Right cardiac atrium (tissue), 5 donors: ENCODE results near the gene NIPBL. TPM values are rescaled to one million over a fixed set of nuclear protein-coding genes. Genes with fewer than 3 reads are reported as not detected.

Source experiments
- ATAC-seq, 2 donors: fragments of 200-7000 bp; cut with Tn5 transposase; one replicate each; pipeline versions ENCODE4 v1.8.0 to v1.9.1; 2020; ENCODE audit warnings: moderate library complexity in 2 of 2, mild to moderate bottlenecking in 1 of 2
- DNase-seq, 3 donors: peaks; one replicate each; pipeline ENCODE4 v3.0.0-alpha.2; 2020
- H3K27ac ChIP-seq: one replicate; pipeline ENCODE4 v1.5.1; 2013; ENCODE audit warnings: mild to moderate bottlenecking, low read length, control low read depth, moderate library complexity
- H3K27me3 ChIP-seq: one replicate; pipeline ENCODE4 v1.6.1; 2013; ENCODE audit not compliant: control insufficient read depth, insufficient read depth
- H3K4me1 ChIP-seq: one replicate; pipeline ENCODE4 v1.6.1; 2013; ENCODE audit warnings: low read length; ENCODE audit not compliant: control insufficient read depth, insufficient read depth
- H3K4me3 ChIP-seq: one replicate; pipeline ENCODE4 v1.5.1; 2013; ENCODE audit warnings: low read length, control low read depth
- H3K9me3 ChIP-seq: one replicate; pipeline ENCODE4 v1.6.1; 2013; ENCODE audit warnings: low read length; ENCODE audit not compliant: control insufficient read depth
- WGBS: extraction: QIAGEN DNeasy Blood & Tissue Kit; methylation state at CpG from one replicate; pipeline ENCODE4 v1.1.7; 2013; 5-methylcytosine and 5-hydroxymethylcytosine counted together
- intact Hi-C, 4 donors: fragments of 100-400 bp; cut with DNase I; formaldehyde crosslinking; loops; one replicate each; pipeline versions ENCODE4 v1.11.0 to v1.14.0; 2022 to 2023
- polyA plus RNA-seq: library from polyadenylated mRNA; stranded (reverse); fragments of 200-250 nt; gene quantifications from one replicate; pipeline ENCODE4 v1.2.3, GENCODE V29; 2013
- total RNA-seq, 4 donors: library from RNA; stranded (reverse); fragmentation: NEBNext Ultra II Directional; extraction: Animal tissue kit (Norgen Biotek cat#: 25700); gene quantifications; one replicate each; pipeline ENCODE4 v1.2.1, GENCODE V29; 2021
- donor health status: healthy with polysubstance abuse.
- donor health status: DM: no; HTN: yes; CAD: no.
- donor health status: DM: no; HTN: no; CAD: no.
- donor health status: DM: no; HTN: yes; CAD: no; lungs with severe emphysema.
- donor health status: DM: yes; HTN: yes; CAD: no.

Gene NIPBL
- total and polyA plus RNA-seq, 5 donors, result 15.0 to 49.5 (median 47.4) TPM

DNA sequence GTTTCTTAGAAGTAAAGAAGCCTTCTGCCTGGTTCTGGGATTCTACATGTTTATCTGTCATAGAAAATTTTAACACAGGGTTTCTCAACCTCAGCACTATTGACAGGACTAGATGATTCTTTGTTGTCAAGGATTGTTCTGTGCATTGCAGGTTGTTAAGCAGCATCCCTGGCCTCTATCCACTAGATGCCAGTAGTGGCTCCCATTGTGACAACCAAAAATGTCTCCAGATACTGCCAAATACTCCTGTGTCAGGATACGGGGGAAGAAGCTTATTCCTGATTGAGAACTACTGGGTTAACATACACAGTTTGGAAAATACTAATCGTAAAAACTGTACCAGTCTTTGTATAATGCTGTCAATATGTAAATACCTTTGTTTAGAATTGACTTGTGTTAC lies 167.1 kb downstream of the NIPBL start:
- Histone ChIP-seq H3K4me3 (no peak overlapping the region), H3K9me3 (no peaks in the 10 kb centered on the region), H3K27me3 (no peaks in the 10 kb centered on the region), H3K4me1 (no peaks in the 10 kb centered on the region), H3K27ac (no peak overlapping the region)
- WGBS, result 76% methylated on average over 2 of the region's 2 CpGs
- ATAC-seq (no peak), DNase-seq (no peak)
- intact Hi-C loops, result no loop called here

DNA sequence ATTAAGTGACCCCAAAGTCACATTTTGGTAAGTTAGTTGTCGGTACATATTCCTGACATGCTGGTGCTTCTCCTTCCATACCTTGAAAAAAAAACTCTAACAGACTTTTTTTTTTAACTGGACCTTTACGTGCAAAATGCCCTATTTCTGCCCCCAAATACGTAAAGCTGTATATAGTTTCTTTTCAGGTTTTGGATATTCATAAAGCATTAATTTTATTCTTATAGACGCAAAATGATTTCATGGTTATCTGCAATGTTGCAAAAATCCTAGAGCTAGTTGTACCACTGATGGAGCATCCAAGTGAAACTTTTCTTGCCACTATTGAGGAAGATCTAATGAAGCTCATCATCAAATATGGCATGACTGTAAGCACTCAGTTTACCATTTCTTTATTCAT lies 167.6 kb downstream of the NIPBL start:
- DNase-seq (no peak), ATAC-seq (no peak)
- Histone ChIP-seq H3K27me3 (no peaks in the 10 kb centered on the region), H3K4me3 (no peak overlapping the region), H3K9me3 (no peaks in the 10 kb centered on the region), H3K4me1 (no peaks in the 10 kb centered on the region), H3K27ac (no peak overlapping the region)
- intact Hi-C loops, result no loop called here
- WGBS, result 96% methylated on average over 4 of the region's 4 CpGs

DNA sequence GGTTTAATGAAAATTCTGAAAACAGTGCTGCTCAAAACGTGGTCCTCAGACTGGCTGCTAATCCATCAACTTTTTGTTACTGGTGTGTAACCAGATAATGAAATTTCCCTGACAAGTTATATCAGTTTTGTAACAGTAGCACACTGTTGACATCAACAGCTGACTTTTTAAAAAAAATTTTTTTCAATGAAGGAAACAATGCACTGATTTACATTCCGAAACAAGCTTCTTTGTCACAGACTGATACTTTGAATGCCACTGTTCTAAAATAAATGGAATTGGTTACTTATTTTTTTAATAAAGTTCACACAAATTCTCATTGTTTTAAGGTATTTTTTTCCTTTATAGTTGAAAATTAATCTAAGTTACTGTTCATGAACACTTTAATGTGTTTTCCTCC lies 169.1 kb downstream of the NIPBL start:
- H3K4me3 ChIP-seq, result no peak overlapping the region
- no peak for DNase-seq
- WGBS, result 82% methylated on average over 2 of the region's 2 CpGs

DNA sequence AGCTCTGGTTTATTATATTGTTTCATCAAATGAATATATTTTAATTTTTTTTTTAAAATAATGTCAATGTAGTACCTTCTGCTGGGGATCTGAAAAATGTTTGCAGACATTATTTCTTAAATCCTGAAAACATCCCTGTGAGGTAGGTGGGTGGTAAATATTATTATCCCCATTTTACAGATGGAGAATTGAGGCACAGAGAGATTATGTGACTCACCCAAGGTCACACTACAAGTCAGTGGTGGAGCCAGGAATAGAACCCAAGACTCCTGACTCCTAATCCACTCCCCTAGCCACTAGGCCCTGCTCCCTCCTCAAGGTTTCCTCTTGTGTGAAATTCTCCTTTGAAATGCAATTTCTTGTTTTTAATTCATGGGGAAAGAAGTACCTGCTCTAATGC lies 171.4 kb downstream of the NIPBL start:
- H3K4me3 ChIP-seq, result no peak overlapping the region
- H3K27ac ChIP-seq, result no peak overlapping the region
- no peak for DNase-seq
- H3K4me1 ChIP-seq, result no peaks in the 10 kb centered on the region
- H3K9me3 ChIP-seq, result no peaks in the 10 kb centered on the region
- intact Hi-C loops, result no loop called here
- no peak for ATAC-seq
- H3K27me3 ChIP-seq, result no peaks in the 10 kb centered on the region

More for the DNA sequence above, 169.1 kb downstream of the NIPBL start:
- no peak overlapping the region for H3K27ac ChIP-seq
- intact Hi-C loops, result no loop called here
- ATAC-seq, result no peak
- H3K4me1 ChIP-seq, result no peaks in the 10 kb centered on the region
- no peaks in the 10 kb centered on the region for H3K27me3 ChIP-seq
- H3K9me3 ChIP-seq, result no peaks in the 10 kb centered on the region

DNA sequence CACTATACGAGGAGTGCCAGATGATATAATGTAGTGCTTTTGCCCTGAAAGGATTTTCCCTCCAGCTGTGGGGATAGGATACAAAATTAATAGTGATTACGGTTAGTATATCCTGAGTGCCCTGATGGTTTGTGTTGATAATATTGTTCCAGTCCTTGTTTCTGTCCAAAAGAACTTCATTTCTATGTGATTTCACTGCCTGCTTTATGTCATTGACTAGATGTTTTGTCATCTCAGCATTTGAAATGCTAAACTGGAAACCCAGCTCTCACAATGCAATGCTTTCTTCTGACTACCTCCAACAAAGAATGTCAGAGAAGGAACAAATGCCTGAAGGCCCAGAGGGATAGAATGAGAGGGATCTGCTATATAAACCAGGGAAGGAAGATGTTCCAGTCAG lies 177.8 kb downstream of the NIPBL start:
- Histone ChIP-seq H3K27me3 (no peaks in the 10 kb centered on the region), H3K9me3 (no peaks in the 10 kb centered on the region), H3K4me3 (no peak overlapping the region), H3K4me1 (no peaks in the 10 kb centered on the region), H3K27ac (no peak overlapping the region)
- intact Hi-C loops, result no loop called here
- no peak for DNase-seq
- ATAC-seq, result no peak
- 86% methylated on average over 2 of the region's 2 CpGs for WGBS

DNA sequence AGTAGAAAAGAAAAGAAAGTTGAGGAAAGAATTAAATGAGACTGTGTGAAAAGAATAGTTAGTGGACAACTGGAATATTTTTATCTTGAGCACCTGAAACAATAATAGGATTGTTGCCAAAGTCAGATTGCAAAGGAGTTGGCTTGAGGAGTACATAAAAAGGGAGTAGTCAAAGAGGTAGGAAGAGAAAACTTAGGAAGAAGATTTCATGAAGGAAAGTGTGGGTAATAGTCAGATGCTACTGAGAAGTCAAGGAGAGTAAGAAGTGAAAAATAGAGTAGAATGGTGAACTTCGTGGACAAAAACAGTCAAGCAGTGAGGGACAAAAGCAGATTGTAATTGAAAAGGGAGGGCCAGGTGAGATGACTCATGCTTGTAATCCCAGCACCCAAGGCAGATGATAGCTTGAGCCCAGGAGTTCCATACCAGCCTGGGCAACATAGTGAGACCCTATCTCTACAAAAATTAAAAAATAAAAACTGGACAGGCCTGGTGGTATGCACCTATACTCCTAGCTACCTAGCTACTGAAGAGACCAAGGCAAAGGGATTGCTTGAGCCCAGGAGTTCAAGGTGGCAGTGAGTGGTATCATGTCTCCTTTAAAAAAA lies 178.9 kb downstream of the NIPBL start:
- no peaks in the 10 kb centered on the region for H3K9me3 ChIP-seq

DNA sequence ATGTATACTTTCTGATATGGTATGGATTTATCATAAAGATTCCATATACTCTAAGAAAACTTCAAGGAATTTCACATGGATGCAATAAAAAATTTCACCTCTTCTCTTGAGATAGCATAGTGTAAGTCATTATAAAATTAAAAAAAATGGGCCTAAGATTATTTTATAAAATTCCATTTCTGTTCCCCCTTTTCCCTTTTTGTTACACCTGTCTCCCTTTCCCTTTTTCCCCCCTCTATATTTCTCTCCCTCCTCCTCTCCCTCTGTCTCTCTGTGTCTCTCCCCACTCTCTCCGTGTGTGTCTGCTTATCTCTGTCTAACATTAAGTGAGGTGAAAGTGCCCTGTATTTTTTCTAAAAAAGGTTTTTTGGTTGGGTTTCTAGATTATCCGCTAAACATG lies 180.2 kb downstream of the NIPBL start:
- no peak for DNase-seq
- Histone ChIP-seq H3K27me3 (no peaks in the 10 kb centered on the region), H3K4me1 (no peaks in the 10 kb centered on the region), H3K27ac (no peak overlapping the region), H3K4me3 (no peak overlapping the region), H3K9me3 (no peaks in the 10 kb centered on the region)
- intact Hi-C loops, result no loop called here
- no peak for ATAC-seq
- 81% methylated on average over 2 of the region's 2 CpGs for whole genome bisulfite sequencing

More for the DNA sequence above, 178.9 kb downstream of the NIPBL start:
- WGBS, result 96% methylated on average over 1 of the region's 1 CpG
- Histone ChIP-seq H3K4me1 (no peaks in the 10 kb centered on the region), H3K27me3 (no peaks in the 10 kb centered on the region), H3K4me3 (no peak overlapping the region), H3K27ac (no peak overlapping the region)
- intact Hi-C loops, result no loop called here
- ATAC-seq (no peak), DNase-seq (no peak)

DNA sequence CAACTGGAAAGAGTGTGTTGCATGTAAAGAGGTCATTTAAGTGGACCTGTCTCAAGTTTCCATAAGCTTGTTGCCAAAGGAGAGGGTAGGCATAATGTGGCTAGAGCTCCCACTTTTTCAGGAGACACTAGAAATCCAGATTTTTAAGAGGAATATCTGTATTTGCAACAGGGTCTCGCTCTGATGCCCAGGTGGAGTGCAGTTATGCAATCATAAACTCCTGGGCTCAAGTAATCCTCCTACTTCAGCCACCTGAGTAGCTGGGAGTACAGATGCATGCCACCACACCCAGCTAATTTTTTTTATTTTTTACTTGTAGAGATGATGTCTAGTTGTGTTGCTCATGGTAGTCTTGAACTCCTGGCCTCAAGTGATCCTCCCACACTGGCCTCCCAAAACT lies 183.5 kb downstream of the NIPBL start:
- 98% methylated on average over 1 of the region's 1 CpG for WGBS
- no peak for ATAC-seq
- intact Hi-C loops, result no loop called here

DNA sequence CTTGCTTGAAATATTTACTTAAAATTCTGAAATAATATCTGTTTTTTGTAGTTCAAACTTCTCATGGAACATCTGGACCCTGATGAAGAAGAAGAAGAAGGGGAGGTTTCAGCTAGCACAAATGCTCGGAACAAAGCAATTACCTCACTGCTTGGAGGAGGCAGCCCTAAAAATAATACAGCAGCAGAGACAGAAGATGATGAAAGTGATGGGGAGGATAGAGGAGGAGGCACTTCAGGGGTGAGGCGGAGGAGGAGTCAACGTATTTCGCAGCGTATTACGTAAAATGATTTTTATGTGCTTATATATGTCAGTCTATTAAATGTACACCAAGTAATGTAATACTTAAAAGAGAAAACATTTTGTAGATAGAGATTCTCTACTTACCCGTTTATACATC lies 187.2 kb downstream of the NIPBL start:
- no peak for DNase-seq
- 96% methylated on average over 7 of the region's 7 CpGs for WGBS
- H3K4me1 ChIP-seq, result no peaks in the 10 kb centered on the region
- H3K27me3 ChIP-seq, result no peaks in the 10 kb centered on the region
- no peaks in the 10 kb centered on the region for H3K9me3 ChIP-seq
- no peak overlapping the region for H3K4me3 ChIP-seq
- no peak overlapping the region for H3K27ac ChIP-seq
- ATAC-seq, result no peak
- intact Hi-C loops, result no loop called here

More for the DNA sequence above, 183.5 kb downstream of the NIPBL start:
- no peak overlapping the region for H3K4me3 ChIP-seq
- H3K9me3 ChIP-seq, result no peaks in the 10 kb centered on the region
- H3K27me3 ChIP-seq, result no peaks in the 10 kb centered on the region
- no peak overlapping the region for H3K27ac ChIP-seq
- DNase-seq, result no peak
- no peaks in the 10 kb centered on the region for H3K4me1 ChIP-seq

DNA sequence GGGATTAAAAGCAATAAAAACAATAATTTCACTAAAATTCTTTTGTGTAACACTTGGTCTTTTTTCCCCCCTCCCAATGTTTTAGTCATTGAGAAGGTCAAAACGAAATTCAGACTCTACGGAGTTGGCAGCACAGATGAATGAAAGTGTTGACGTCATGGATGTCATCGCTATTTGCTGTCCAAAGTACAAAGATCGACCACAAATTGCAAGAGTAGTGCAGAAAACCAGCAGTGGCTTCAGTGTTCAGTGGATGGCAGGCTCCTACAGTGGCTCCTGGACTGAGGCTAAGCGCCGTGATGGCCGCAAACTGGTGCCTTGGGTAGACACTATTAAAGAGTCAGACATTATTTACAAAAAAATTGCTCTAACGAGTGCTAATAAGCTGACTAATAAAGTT lies 187.9 kb downstream of the NIPBL start:
- DNase-seq (no peak), ATAC-seq (no peak)
- intact Hi-C loops, result no loop called here
- Histone ChIP-seq H3K27me3 (no peaks in the 10 kb centered on the region), H3K9me3 (no peaks in the 10 kb centered on the region), H3K27ac (no peak overlapping the region), H3K4me3 (no peak overlapping the region), H3K4me1 (no peaks in the 10 kb centered on the region)
- 86% methylated on average over 9 of the region's 9 CpGs for WGBS

DNA sequence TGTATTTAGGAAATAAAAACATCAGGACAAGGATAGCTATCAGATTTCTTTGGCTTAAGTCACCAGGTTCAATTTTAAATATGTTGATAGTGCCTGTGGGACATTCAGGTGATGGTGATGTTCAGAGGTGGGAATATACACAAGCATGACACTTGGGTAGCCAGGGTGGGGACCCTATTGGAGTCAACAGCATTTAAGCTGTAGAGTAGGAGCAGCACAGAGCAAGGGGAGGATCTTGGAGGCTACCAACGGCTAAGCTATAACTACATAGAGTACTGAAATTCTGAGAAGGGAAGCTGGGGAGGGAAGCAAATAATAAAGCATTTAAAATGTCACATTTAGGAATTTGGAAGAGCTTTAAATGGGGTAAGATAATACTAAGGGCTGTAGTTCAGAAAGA lies 194.9 kb downstream of the NIPBL start:
- Histone ChIP-seq H3K4me3 (no peak overlapping the region), H3K4me1 (no peaks in the 10 kb centered on the region), H3K9me3 (no peaks in the 10 kb centered on the region), H3K27ac (no peak overlapping the region), H3K27me3 (no peaks in the 10 kb centered on the region)
- DNase-seq, result no peak
- intact Hi-C loops, result no loop called here
- 67% methylated on average over 1 of the region's 1 CpG for WGBS
- ATAC-seq, result no peak

DNA sequence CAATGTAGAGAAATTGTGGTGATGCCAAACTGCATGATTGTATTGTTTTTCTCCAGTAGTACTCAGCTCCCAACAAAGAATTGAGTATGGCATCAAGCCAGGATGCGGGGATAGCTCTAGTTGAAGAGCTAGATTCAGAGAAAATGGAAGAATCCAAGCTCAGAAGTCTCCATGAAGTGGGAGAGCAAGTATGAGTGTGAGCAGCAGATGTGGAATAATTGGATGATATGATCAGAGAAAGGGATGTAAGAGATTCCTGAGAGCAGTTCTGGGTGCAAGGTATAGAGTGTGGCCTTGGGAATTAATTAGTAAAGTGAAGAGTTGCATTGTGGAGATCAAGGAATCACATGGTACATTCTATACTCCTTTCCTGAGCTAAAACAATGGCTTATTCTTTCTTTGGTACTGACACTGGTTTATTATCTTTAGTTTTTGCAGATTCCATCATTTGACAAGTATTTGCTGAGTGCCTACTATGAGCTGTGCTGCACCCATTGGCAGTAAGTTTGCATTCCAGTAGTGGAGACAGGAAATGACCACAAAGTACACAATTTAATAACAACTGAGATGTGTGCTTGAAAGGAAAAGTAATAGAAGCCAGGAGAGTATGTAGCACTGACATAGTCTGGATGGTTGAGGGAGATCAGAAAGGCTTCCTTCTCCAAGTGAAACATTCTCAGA lies 195.5 kb downstream of the NIPBL start:
- DNase-seq, result no peak
- WGBS, result 48% methylated on average over 1 of the region's 1 CpG
- intact Hi-C loops, result no loop called here
- Histone ChIP-seq H3K9me3 (no peaks in the 10 kb centered on the region), H3K27me3 (no peaks in the 10 kb centered on the region), H3K4me1 (no peaks in the 10 kb centered on the region), H3K27ac (no peak overlapping the region), H3K4me3 (no peak overlapping the region)
- peak; percentile 36 to 48 for ATAC-seq
